RWPE1 (cell line): ENCODE measurements around the gene RBAK.

Experiments
- CTCF ChIA-PET: fragments of 350-600 bp; sonication (Branson Sonifier 250); formaldehyde crosslinking; extraction: SDS; loops from one replicate; lab custom pipeline; 2021; lab: Yijun Ruan, JAX
- POLR2A ChIA-PET: fragments of 400-600 bp; formaldehyde crosslinking; extraction: SDS; loops from one replicate; lab custom pipeline; 2020; ENCODE audit warnings: antibody characterized with exemption; ENCODE audit not compliant: low non-redundant PET; lab: Yijun Ruan, JAX
- DNase-seq: peaks from one replicate; pipeline ENCODE4 v3.0.0; 2012; ENCODE audit warnings: low spot score
- H3K27ac ChIP-seq: fragments of 450-650 bp; 2 replicates; pipeline ENCODE4 v1.5.1; 2017
- TF ChIP-seq, protein P1 (sequence below): fragments of 450-650 bp; conservative IDR thresholded peaks from 2 replicates; pipeline ENCODE4 v1.5.1; 2017; ENCODE audit warnings: low read depth, mild to moderate bottlenecking

RBAK gene

DNA sequence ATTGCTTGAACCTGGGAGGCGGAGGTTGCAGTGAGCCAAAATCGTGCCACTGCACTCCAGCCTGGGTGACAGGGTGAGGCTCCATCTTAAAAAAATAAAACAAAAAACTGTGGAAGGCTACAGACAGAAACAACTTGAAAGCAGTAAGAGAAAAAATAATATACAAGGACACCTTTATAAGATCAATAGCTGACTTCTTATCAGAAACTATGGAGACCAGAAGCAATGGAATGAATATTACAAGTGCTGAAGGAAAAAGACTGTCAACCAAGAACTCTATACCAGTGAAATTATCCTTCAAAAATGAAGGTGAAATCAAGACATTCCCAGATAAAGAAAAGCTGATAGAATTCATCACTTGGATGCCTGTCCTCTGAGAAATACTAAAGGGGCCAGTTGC lies 49.0 kb downstream of the RBAK start:
- TF ChIP-seq, protein P1, sequence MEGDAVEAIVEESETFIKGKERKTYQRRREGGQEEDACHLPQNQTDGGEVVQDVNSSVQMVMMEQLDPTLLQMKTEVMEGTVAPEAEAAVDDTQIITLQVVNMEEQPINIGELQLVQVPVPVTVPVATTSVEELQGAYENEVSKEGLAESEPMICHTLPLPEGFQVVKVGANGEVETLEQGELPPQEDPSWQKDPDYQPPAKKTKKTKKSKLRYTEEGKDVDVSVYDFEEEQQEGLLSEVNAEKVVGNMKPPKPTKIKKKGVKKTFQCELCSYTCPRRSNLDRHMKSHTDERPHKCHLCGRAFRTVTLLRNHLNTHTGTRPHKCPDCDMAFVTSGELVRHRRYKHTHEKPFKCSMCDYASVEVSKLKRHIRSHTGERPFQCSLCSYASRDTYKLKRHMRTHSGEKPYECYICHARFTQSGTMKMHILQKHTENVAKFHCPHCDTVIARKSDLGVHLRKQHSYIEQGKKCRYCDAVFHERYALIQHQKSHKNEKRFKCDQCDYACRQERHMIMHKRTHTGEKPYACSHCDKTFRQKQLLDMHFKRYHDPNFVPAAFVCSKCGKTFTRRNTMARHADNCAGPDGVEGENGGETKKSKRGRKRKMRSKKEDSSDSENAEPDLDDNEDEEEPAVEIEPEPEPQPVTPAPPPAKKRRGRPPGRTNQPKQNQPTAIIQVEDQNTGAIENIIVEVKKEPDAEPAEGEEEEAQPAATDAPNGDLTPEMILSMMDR = no peak
- DNase-seq = no peak
- ChIA-PET CTCF (interaction anchor here (0.6 kb wide), 1 partner anchor 10 kb away, joined by 3 read pairs; no protein-coding TSS in a partner anchor), POLR2A (no interaction called here)
- no peak overlapping the region for H3K27ac ChIP-seq

DNA sequence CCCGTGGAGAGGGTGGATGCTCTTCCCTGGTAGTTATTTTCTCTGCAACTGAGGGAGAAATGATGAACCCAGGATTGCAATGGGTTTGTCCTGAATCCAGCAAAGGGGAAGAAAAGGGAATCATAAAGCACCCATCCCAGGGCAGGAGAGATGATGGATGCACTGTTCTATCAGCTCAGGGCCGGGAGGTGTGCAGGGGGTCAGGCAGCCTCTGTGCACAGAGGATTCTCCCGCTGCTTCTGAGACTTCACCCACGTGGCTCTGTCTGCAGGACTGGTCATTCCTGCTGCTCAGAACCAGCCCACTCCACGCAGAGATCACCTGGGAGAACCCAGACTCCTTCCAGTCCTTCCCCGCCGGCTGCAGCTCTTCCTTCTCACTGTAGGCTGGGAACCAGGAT lies 70.7 kb downstream of the RBAK start:
- ChIA-PET POLR2A (no interaction called here), CTCF (interaction anchor here (1.7 kb wide), 1 partner anchor 11 kb away, joined by 4 read pairs; no protein-coding TSS in a partner anchor)
- H3K27ac ChIP-seq = no peak overlapping the region
- TF ChIP-seq, protein P1 = no peak
- no peak for DNase-seq

DNA sequence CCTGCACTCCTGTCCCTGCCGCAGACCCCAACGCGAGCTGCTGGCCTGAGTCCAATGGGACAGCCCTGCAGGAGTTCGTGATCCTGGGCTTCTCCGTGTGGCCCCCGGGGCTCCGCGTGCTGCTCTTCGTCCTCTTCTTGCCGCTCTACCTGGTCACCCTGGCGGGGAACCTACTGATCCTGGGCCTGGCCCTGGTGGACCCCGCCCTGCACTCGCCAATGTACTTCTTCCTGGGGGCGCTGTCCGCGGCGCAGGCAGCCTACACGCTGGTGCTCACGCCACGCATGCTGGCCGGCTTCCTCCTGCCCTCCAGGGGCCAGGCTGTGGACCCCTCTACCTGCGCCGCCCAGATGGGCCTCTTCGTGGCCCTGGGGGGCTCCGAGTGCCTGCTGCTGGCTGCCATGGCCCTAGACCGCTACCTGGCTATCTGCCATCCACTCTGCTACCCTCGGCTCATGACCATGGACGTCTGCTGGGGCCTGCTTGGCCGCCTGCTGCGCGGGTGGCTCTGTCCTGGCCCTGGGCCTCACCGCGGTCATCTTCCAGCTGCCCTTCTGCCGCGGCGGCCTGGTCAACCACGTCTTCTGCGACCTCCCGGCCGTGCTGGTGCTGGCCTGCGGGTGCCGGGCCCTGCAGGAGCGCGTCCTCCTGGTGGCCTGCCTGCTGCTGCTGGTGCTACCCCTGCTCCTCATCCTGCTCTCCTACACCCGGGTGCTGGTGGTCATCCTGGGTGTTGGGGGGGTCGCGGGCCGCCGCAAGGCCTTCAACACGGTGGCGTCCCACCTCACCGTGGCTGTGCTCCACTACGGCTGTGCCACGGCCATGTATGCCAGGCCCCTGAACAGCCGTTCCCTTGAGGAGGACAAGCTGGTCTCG lies 71.7 kb downstream of the RBAK start:
- DNase-seq = no peak
- TF ChIP-seq, protein P1 = no peak
- POLR2A ChIA-PET = no interaction called here
- CTCF ChIA-PET = no interaction called here
- no peak overlapping the region for H3K27ac ChIP-seq
